Measurements from ENCODE around the gene GGTLC3. TPM values are rescaled to one million over a fixed set of nuclear protein-coding genes. Genes with fewer than 3 reads are reported as not detected.
"Not testable (repeated sequence)": the region's sequence is repeated elsewhere in the genome, so short reads cannot be mapped to it uniquely, and the experiment has no call there.

Gene GGTLC3
- total RNA-seq, 1 donor from 2014 or later = not detected

DNA sequence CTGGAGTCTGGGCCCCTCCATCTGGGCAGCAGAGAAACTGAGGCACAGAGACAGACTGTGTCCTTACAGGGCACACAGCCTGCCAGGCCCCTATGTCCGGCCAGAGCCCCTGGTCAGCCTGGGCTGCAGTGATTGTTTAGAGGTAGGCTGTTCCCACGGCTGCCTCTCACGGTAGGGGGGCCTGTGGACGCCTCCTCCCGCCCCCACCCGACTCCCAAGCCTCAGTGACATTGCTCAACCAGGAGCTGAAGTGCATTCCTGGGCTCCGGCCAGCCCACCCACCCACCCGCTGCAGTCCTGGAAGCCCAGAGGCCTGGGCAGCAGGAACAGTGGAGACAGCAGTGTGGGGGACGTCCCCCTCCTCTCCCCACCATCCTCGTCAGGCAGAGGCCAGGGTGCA, 4.5 kb downstream of the GGTLC3 start:
- not testable (repeated sequence) for DNase-seq (ENCODE audit: low read depth, low spot score)

DNA sequence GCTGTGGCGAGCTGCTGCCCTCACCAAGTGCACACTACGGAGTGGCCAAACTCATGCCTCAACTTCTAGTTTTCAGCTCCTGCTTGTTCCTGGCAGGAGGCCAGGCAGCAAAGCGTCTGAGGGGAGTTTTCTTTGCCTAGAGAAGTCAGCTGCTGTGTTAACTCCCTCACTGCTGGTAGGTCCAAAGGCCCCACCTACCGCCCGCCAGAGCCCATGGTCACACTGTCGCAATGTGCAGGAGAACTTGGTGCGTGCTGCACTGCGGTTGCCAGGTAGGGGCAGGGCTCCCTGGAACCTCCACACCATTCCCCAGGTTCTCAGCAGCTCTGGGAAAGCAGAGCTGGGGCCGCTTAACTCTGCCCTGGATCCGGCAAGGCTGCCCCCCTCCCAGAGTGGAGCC, 5.6 kb downstream of the GGTLC3 start:
- DNase-seq (ENCODE audit: low read depth, low spot score) = not testable (repeated sequence)

DNA sequence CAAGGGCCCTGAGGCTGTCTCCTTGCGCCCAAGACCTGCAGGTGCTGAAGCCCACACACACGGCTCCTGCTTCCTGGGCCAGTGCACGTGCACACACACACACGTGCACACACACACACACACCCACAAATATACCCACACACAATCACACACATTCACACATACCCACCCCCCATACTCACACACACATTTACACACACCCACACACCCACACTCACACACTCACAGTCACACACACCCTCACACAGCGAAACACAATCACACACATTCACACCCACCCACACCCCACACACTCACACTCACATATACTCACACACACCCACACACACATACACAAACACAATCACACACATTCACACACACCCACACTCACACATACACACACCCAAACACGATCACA, 6.6 kb downstream of the GGTLC3 start:
- not testable (repeated sequence) for DNase-seq (ENCODE audit: low read depth, low spot score)

DNA sequence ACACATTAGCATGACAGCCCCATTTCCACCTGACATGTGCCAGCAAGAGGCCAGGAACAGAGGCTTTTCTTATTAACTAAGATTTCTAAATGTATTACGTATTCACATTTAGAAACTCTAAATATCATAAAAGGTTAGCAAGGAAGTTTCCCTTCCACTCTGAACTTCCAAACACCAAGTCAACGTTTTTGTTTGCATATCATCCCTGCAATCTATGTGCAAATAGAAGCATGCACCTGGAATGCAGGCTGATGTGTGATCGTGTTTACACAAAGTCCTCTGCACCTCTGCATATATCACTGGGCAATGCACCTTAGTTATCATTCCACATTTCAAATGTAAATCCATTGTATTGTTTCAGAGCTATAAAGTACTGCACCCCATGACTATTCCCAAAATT, 21.7 kb downstream of the GGTLC3 start:
- DNase-seq (ENCODE audit: low read depth, low spot score) = not testable (repeated sequence)

Other genes starting within 250 kb of the GGTLC3 start
- 0.92 TPM in 1 of 2 replicates, not detected in the other for gene TMEM191B, start 9.6 kb upstream of the GGTLC3 start, total RNA-seq
- gene RIMBP3, start 93.8 kb upstream of the GGTLC3 start, total RNA-seq = 0.07 and 0.14 TPM in 2 replicates